H1 (cell line): Measurements from ENCODE around the gene POLG.

Source experiments
- ATF3 ChIP-seq: IDR thresholded peaks from 2 replicates; pipeline ENCODE4 v1.6.1; 2011; ENCODE audit warnings: low read depth, mild to moderate bottlenecking, low read length; ENCODE audit not compliant: insufficient read depth
- CBX8 ChIP-seq: fragments of 300-800, 300-1000 bp; sonication (generic); IDR thresholded peaks from 2 replicates; pipeline ENCODE4 v1.7.1; 2016; ENCODE audit warnings: low read depth, low read length, borderline replicate concordance
- EP300 ChIP-seq, 2 experiments: IDR thresholded peaks; 1 replicate in 1 of 2; 2 replicates in 1 of 2; pipeline ENCODE4 v1.6.1; 2011 to 2012; ENCODE audit warnings: low read depth in 2 of 2, low read length in 2 of 2, mild to moderate bottlenecking in 2 of 2, borderline replicate concordance in 1 of 2, inconsistent platforms in 1 of 2, moderate library complexity in 1 of 2
- JUN ChIP-seq: IDR thresholded peaks from 2 replicates; pipeline ENCODE4 v1.6.1; 2011; ENCODE audit warnings: low read depth, mild to moderate bottlenecking, improper control_type of control experiment, low read length
- MAFK ChIP-seq: IDR thresholded peaks from 2 replicates; pipeline ENCODE4 v1.6.1; 2012; ENCODE audit warnings: low read depth, mild to moderate bottlenecking, improper control_type of control experiment, low read length
- POLR2A ChIP-seq, 2 experiments: IDR thresholded peaks; 1 replicate in 1 of 2; 2 replicates in 1 of 2; pipeline ENCODE4 v1.6.1; 2011; ENCODE audit warnings: low read depth in 2 of 2, low read length in 2 of 2, mild to moderate bottlenecking in 2 of 2; ENCODE audit errors: control extremely low read depth in 1 of 2
- POLR2AphosphoS5 ChIP-seq: IDR thresholded peaks from 2 replicates; pipeline ENCODE4 v1.6.1; 2011; ENCODE audit warnings: low read depth, low read length
- RAD21 ChIP-seq, 2 experiments: IDR thresholded peaks in 1 of 2; conservative IDR thresholded peaks in 1 of 2; 2 replicates each; pipeline ENCODE4 v1.6.1; 2011; ENCODE audit warnings: low read depth in 2 of 2, low read length in 2 of 2, improper control_type of control experiment in 1 of 2, inconsistent platforms in 1 of 2, mild to moderate bottlenecking in 1 of 2, moderate library complexity in 1 of 2
- RBBP5 ChIP-seq: IDR thresholded peaks from 2 replicates; pipeline ENCODE4 v1.7.1; 2012; ENCODE audit warnings: low read depth, mild to moderate bottlenecking, inconsistent platforms, low read length, moderate library complexity, borderline replicate concordance
- RNF2 ChIP-seq: fragments of 200-900, 300-1000 bp; sonication (generic); IDR thresholded peaks from 2 replicates; pipeline ENCODE4 v1.7.1; 2016; ENCODE audit warnings: borderline replicate concordance, low read depth, mild to moderate bottlenecking, antibody characterized with exemption, low read length; ENCODE audit not compliant: poor library complexity, severe bottlenecking; ENCODE audit errors: missing control alignments
- SIN3A ChIP-seq, 2 experiments: IDR thresholded peaks in 1 of 2; conservative IDR thresholded peaks in 1 of 2; 2 replicates each; pipeline ENCODE4 v1.6.1; 2011 to 2012; ENCODE audit warnings: low read length in 2 of 2, improper control_type of control experiment in 1 of 2, low read depth in 1 of 2, mild to moderate bottlenecking in 1 of 2
- SP4 ChIP-seq: IDR thresholded peaks from 2 replicates; pipeline ENCODE4 v1.6.1; 2012; ENCODE audit warnings: low read length, inconsistent platforms
- TF ChIP-seq, protein P1 (sequence below), 3 experiments: IDR thresholded peaks; 1 replicate in 2 of 3; 2 replicates in 1 of 3; pipeline versions ENCODE4 v1.5.1 to v1.6.1; 2011; ENCODE audit warnings: low read length in 3 of 3, mild to moderate bottlenecking in 3 of 3, inconsistent platforms in 2 of 3, low read depth in 1 of 3, moderate library complexity in 1 of 3; ENCODE audit not compliant: insufficient read depth in 1 of 3; ENCODE audit errors: control extremely low read depth in 1 of 3
- TF ChIP-seq, protein P2 (sequence below): IDR thresholded peaks from 2 replicates; pipeline ENCODE4 v1.6.1; 2012; ENCODE audit warnings: inconsistent platforms

DNA sequence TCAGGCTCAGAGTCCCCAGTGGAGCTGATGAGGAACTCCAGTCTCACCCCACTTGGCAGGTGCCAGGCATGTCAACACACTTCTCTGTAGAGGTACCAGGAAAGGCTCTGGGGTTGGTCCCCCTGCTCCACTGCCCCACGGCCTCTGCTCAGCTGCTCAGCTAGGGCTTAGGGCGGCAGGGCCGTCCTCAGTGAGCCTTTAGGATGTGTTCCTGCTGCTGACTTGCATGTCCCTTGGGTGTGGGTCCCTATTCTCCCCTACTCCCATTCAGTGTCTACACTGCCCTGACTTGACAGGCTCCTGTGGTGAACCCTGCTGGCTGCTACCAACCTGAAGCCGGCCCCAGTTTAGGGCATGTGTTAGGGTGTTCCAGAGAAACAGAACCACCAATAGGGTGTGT is 17.9 kb upstream of the POLG start:
- no peak for TF ChIP-seq ATF3
- TF ChIP-seq POLR2A (IDR thresholded peaks at IDR 0.05; ENCODE audit: control extremely low read depth in 1 of 2, low read depth in 2 of 2, low read length in 2 of 2) = no peak
- no peak for TF ChIP-seq SP4
- TF ChIP-seq POLR2AphosphoS5 = no peak
- TF ChIP-seq JUN = no peak
- TF ChIP-seq, protein P1, sequence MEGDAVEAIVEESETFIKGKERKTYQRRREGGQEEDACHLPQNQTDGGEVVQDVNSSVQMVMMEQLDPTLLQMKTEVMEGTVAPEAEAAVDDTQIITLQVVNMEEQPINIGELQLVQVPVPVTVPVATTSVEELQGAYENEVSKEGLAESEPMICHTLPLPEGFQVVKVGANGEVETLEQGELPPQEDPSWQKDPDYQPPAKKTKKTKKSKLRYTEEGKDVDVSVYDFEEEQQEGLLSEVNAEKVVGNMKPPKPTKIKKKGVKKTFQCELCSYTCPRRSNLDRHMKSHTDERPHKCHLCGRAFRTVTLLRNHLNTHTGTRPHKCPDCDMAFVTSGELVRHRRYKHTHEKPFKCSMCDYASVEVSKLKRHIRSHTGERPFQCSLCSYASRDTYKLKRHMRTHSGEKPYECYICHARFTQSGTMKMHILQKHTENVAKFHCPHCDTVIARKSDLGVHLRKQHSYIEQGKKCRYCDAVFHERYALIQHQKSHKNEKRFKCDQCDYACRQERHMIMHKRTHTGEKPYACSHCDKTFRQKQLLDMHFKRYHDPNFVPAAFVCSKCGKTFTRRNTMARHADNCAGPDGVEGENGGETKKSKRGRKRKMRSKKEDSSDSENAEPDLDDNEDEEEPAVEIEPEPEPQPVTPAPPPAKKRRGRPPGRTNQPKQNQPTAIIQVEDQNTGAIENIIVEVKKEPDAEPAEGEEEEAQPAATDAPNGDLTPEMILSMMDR (IDR thresholded peaks at IDR 0.05; ENCODE audit: control extremely low read depth in 1 of 3, insufficient read depth in 1 of 3, low read depth in 1 of 3, low read length in 3 of 3) = no peak
- no peak for TF ChIP-seq MAFK
- no peak for TF ChIP-seq EP300 (IDR thresholded peaks at IDR 0.05; ENCODE audit: borderline replicate concordance in 1 of 2, low read depth in 2 of 2, low read length in 2 of 2)
- TF ChIP-seq, protein P2, sequence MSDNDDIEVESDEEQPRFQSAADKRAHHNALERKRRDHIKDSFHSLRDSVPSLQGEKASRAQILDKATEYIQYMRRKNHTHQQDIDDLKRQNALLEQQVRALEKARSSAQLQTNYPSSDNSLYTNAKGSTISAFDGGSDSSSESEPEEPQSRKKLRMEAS = no peak
- TF ChIP-seq CBX8 = no peak
- TF ChIP-seq RBBP5 = no peak
- no peak for TF ChIP-seq SIN3A (conservative IDR thresholded peaks at IDR 0.05 in 1 of 2, IDR thresholded peaks at IDR 0.05 in 1 of 2; ENCODE audit: low read depth in 1 of 2, low read length in 2 of 2)
- TF ChIP-seq RNF2 = no peak
- no peak for TF ChIP-seq RAD21 (IDR thresholded peaks at IDR 0.05 in 1 of 2, conservative IDR thresholded peaks at IDR 0.05 in 1 of 2; ENCODE audit: low read depth in 2 of 2, low read length in 2 of 2)
